ENCODE measurements around the gene ZNF777.
A peak's percentile ranks its signal among the peaks of the same experiment; 100 is the strongest.
"Not testable (repeated sequence)": the region's sequence is repeated elsewhere in the genome, so short reads cannot be mapped to it uniquely, and the experiment has no call there.

The ZNF777 gene

DNA sequence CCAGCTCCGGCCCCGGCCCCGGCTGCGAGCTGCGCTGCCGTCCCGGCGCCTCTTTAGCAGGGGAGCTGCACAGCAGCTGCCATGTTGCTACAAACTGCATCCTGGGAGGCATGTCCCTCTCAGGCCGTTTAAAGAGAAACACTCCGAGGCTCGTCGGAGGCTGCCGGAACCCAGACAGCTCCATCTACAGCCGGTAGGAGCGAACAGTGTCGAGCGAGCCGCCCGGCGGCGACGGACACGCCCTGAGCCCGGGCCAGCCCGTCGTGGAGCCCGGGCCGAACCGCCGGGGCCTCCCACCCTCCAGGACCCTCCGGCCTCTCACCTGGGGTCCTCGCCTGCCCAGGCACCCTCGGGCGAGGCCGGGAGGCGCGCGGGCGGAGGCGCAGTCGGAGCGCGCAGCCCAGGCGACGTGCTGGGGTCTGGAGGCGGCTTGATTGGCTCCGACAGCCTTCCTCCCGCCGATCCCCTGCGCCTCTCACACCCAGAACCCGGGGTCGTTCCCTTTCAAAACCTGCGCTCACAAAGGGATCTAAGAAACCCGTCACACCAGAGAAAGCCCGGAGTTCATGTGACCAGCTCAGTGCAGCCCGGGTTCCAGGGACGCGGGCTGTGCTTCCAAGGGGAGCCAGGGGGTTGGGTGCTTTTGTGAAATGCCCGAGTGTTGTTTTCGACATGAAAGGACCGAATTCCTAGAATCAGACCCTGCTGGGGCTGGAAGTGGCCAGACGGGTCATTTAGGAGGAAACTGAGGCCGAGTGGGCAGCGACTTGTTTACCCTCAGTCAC is at the start of gene ZNF777:
Gene ZNF777, minus strand, starts transcription at position 570 of the 785 bp plus-strand sequence. CDS start 5,040 bp downstream, outside the sequence.
- peak; percentile 77 for DNase-seq

DNA sequence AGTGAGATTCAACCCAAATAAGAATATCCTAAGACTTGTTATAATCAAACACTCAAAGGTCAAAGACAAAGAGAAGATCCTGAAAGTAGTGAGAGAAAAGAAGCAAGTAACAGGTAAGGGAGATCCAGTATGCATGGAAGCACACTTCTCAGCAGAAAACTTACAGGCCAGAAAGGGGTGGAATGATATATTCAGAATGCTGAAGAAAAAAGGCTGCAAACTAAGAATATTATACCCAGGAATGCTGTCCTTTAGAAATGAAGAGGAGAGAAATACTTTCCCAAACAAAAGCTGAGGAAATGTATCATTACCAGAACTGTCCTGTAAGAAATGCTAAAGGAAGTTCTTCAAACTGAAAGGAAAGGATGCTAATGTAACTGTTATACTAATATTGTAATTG is 49.4 kb upstream of the ZNF777 start:
- no peak for DNase-seq

DNA sequence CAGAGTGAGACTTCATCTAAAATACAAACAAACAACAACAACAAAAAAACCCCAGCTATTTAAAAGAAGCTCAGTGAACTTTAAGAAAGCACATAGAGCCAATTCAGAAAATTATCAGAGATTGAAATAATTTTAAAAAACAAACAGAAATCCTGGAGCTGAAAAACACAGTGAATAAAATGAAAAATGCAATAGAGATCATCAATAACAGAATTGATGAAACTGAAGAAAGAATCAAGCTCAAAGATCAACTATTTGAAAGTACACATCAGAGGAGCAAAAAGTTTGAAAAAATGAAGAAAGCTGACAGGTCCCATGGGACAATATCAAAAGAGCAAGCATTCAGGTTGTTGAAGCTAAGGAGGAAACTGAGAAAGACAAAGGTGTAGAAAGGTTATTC is 48.9 kb upstream of the ZNF777 start:
- DNase-seq: no peak

DNA sequence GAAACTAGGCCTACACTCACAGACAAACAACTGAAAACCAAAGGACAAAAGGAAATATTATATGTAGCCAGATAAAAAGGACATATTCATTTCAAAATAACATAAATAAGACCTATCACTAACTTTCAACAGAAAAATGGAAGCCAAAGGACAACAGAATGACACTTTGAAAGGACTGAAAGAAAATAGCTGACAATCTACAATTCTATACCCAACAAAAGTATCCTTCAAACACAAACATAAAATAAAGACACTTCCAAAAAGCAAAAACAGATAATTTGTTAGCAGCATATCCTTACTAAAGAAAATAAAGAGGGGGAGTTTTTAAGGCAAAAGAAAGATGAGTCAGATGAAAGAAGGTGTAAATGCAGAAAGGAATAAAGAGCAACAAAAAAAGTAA is 44.7 kb upstream of the ZNF777 start:
- no peak for DNase-seq

DNA sequence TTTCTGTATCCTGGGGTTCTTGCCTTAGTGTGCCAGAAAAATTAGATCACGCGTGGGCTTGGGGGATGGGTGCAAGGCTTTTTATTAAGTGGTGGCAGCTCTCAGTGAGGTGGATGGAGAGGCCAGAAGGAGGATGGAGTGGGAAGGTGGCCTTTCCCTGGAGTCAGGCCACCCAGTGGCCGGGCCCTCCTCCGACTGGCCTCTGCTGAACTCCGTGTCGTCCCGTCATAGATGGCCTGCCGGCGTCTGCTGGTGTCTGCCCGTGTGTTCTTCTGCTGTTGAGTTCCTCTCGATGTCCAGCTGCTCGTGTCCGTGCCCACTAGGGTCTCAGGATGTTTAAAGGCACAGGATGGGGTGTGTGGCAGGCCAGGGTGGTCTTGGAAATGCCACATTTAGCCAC is 40.8 kb upstream of the ZNF777 start:
- no peak for DNase-seq

DNA sequence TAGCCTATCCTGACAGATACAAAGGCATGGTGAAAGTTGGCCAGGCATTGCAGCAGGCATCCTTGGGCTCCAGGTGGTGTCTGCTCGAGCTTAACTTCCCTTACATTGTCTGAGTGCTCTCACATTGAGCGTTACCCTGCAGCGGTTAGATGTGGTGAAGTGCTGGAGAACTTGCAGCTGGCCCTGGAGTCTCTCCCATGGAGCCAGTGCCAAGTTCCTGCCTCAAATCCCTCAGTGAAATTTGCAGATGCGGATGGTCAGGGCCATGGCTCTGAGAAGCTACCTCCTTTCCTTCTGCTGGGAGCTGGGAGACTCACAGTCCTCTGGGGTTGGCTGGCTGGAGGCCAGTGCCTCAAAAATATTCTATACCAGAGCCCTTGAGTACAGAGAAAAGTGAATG is 40.0 kb upstream of the ZNF777 start:
- no peak for DNase-seq

DNA sequence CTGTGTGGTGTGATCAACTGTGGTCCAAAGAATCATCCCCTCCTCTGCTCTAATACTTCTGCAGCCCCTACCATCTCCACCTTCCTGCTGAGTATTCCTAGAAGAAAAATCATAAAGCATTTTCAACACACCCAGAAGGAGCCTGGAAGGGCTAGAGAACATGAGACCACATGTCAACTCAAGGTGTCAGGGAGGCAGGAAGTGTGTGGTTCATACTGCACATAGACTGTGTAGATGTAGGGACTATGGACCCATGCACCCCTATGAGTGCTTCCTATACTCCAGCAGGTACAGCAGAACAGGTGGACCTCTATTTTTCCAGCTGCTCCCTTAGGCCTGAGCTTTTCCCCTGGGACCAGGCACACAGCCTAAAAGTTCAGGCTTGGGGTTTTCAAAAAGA is 39.3 kb upstream of the ZNF777 start:
- no peak for DNase-seq

DNA sequence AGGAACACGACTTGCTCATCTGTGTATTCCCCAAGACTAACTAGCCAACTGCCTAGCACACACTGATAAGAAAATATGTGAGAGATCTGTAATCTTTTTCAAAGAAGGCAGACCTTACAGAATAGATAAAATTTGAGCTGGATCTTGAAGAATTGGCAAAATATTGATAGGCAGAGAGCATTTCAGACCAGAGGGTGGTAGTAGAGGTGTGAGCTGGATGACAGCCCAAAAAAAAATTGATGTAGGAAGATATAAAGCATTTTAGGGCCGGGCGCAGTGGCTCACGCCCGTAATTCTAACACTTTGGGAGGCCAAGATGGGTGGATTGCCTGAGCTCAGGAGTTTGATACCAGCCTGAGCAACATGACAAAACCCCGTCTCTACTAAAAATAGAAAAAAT is 37.9 kb upstream of the ZNF777 start:
- DNase-seq: no peak

DNA sequence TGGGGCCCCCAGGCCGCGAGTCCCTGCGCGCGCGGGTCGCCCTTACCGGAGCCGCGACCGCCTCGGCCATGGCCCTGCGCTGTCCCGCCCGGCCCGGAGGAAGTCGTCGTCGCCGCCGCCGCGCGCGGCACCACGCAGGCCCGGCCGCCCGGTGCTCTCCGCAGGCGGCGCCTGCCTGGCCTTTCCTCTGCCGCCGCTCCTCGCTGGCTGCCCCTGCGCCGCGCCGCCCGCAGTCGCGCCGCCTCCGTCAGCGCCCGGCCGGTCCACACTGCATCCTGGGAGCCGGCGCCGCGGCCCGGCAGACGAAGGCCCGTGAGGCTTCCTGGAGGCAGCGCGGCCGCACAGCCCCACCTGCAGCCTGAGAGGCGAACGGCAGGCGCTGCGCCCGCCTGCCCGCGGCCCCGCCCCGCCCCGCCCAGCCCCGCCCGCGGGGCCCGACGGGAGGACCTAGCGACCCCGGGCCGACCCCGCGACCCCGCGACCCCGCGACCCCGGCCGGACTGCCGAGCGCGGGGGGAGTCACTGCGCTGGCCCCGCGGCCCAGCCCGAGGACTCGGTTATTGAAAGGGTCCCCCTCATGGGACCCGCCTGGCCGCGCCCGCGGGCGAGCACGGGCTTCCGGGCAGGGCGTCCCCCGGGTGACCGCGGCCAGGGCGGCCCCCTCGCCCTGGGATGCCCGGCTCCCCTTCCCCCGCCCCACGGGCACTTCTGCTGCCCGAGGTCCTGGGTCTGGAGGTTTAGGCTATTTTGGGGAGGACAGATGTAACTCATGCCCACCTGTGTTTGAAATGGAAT is 36.8 kb upstream of the ZNF777 start, which contains the start of gene ZNF746:
Gene ZNF746, minus strand, starts transcription at position 343 of the 795 bp plus-strand sequence. Its CDS starts 273 bp downstream, at position 70.
- peak; percentile 78 for DNase-seq

DNA sequence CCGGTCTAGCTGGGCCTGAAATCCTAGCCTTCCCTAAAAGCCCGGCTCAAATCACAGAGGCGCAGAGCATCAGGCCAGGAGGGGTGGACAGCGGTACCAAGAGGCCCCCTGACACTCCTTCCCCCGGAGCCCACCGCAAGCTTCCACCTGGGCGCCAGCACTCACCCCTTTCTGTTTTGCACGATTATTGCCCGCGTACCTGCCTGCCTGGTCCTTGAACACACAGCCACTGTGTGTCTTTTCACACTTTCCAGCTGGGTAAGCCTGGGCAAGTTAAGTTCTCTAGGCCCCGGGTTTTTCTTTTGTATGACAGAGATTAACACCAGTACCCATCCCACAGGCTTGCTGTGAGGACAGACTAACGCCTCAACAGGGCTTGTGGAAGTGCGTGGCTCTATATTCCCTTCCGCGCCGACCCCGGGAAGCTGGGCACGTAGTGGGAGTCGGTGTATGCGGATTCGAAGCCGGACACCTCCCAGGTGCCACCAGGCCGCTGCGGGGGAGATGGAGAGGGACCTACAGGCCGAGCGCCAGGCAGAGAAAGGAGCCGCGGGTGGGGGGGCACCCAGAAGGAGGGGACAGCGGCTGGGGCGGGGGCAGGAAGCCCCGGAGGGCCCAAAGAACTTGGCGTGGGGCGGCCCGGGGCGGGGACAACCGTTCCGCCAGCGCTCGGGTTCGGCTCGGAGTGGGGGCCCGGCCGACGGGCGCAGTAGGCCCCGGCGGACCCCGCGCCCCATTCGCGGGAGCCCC is 36.0 kb upstream of the ZNF777 start:
- peak; percentile 68 for DNase-seq

DNA sequence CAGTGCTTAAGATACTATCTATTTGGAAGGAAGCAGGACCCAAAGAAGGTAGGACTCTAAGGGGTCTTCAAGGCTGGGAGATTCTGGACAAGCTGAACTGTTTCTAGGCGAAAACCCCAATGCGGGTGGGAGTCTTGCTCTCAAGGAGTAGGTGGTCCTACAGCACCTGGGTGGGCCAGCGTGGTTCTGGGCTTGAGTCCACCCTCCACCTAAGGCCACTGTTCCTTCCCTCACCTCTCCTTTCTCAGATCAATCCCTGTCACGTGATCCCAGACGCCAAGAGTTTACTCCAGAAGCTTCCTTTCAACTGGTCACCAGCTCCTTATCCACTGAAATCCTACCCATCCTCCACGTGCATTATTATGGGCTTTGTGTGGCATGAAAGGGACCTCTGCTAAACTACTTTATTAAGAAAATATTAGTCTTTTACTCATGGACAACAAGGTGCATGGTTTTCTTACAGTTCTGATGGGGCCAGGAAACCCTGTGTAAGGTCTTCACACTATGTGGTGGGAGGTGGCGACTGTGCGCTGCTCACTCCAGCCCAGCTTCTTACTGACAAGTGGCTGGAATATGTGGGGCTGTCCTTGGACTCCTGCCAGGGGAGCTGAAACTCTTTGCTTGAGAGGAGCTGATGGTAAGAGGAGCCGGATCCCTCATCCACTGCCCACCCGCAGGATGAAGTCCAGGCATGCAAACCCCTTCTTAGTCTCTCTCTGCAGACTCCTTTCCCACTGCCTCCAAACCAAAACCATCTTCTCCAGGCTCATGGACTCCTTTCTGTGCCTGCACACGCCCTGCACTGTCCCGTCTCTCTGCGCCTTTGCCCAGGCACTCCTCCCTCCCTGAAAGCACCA is 35.2 kb upstream of the ZNF777 start:
- no peak for DNase-seq

DNA sequence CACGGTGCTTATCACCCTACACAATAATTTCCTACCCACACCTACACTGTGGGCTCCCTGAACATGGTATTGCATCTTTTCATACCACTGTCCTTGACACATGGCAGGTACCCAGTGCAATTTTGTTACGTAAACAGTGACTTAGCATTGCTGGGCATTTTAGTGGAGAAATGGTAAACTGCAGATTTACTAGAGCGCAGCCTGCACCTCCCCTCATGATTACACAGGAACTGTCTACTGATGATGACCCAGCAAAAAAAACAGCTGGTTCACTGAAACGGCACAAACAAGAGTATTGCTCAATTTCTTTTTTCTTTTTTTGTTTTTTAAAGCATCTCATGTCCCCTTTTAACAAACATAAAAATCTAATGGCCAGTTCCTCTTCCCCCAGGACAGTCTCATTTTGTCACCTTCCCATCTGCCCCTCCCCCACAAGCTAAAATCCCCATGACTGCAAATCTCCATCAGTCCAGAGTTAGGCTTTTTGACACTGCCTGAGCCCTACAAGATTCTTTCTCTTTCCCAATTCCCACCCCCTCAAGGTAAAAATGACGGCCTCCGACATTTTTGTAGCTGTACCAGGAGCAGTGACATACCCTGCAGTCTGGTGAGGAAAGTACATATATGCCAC is 34.0 kb upstream of the ZNF777 start:
- DNase-seq: no peak

DNA sequence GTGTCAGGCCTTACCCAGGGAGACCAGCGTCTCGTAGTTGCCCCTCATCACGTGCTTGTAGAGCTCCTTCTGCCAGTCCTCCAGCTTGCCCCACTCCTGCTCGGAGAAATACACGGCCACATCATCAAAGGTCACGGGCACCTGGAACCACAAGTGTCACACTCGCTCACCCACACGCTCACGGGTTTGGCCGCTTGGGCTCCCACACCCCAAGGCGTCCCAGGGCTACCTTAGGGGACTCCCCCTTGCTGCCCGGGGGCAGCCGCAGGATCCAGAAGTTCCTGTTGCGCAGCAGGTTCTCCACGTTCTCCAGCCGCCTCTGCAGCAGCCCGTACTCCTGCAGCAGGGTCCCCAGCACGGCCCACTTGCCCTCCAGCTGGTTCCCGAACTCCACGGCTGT is 33.1 kb upstream of the ZNF777 start:
- not testable (repeated sequence) for DNase-seq

DNA sequence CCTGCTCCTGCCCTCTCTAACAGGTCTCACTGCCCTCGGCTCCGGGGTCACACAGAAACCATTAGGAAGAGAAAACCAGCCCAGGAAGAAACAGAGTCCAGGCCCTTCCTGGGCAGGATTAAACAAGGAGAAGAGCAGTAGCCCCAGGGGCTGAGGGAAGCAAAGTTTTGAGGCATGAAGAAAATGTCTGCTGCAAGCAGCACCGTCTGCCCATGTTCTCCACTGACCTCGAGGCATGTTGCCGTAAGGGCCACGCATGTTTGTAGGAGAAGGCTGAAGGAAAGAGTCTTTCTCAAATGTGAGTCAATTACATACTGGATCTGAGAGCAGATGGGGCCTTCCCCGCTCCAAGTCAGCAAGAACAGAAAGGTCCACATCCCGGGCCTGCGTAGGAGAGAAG is 32.5 kb upstream of the ZNF777 start:
- DNase-seq: no peak

DNA sequence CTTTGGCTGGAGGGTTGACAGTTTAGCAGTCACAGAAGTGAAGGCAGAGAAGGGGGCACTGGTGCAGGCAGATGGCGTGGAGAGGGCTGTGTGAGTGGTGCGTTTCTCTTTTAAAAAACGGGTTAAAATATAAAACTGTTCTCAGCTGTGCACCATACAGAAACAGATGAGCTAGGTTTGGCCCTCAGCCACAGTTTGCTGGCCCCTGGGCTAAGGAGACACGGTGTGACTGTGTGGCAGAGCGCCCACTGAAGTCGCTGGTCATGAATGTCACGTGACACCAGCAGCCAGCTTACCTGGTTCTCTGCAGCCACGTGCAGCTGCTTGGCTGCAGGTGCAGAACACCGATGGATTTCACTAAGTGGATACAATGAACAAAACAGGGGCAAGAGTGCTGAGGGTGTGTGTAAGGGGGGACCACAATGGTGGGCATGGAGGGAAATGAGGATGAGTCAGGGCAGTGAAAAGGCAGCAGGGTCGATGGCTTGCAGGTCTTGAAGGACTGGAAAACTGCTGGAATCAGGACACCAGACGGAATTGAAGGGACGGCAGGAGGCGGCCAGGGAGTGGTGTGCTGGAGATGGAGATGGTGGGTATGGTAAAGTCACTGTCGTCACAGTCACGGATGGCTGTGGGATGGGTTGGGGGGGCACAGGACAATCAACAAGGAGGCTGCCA is 29.4 kb upstream of the ZNF777 start:
- no peak for DNase-seq

DNA sequence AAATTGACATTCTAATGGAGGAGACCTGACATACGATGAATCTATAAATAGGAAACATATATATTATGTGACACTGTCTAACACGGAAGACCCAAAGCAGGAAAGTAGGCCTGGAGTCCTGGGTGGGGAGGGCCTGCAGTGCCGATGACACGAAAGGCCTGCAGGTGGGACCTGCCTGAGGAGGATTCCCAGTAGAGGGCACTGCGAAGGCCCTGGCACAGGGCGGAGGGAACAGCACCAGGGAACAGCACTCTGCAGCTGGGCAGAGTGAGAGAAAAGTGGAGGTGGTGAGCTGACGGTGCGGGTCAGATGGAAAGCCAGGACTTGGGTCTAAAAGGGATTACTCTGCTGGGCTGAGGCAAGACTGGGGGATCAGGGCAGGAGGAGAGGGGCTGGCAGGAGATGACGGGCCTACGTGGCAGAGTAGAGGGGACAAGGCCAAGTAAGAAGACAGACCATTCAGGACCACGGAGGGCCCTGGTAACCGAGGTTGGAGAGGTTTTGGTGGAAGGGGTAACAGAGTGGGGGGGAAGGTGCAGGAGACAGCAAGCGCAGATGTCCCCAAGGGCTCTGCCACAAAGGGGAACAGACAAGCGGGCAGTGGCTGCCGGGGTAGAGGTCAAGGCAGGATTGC is 28.6 kb upstream of the ZNF777 start:
- no peak for DNase-seq

DNA sequence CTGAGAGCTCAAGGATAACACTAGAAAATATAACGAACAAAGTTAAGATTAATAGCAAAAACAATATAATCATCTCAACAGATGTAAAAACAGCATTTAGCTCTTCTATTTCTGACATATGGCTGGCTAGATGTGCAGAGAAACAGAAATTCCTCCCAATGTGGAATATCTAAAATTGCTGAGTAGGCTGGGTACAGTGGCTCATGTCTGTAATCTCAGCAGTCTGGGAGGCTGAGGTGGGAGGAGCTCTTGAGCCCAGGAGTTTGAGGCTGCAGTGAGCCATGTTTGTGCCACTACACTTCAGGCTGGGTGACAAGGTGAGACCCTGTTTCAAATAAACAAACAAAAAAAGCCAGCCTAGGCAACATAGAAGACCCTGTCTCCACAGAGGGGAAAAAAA is 18.7 kb upstream of the ZNF777 start:
- no peak for DNase-seq

DNA sequence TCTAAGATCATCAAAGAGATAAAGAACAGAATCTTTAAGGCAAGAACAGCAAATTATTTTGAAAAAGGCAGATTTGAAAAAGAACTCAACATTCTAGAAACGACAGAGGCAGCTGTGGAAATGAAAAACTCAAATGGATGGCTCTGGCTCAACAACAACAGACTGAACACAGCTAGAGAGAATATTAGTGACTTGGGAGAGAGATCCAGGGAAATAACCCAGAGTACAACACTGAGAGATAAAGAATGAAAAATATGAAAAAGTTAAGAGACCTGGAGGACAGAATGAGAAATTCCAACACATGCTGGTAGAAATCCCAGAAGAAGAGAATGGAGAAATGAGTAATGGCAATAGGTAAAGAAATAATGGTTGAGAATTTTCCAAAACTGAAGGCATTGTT is 17.9 kb upstream of the ZNF777 start:
- no peak for DNase-seq

DNA sequence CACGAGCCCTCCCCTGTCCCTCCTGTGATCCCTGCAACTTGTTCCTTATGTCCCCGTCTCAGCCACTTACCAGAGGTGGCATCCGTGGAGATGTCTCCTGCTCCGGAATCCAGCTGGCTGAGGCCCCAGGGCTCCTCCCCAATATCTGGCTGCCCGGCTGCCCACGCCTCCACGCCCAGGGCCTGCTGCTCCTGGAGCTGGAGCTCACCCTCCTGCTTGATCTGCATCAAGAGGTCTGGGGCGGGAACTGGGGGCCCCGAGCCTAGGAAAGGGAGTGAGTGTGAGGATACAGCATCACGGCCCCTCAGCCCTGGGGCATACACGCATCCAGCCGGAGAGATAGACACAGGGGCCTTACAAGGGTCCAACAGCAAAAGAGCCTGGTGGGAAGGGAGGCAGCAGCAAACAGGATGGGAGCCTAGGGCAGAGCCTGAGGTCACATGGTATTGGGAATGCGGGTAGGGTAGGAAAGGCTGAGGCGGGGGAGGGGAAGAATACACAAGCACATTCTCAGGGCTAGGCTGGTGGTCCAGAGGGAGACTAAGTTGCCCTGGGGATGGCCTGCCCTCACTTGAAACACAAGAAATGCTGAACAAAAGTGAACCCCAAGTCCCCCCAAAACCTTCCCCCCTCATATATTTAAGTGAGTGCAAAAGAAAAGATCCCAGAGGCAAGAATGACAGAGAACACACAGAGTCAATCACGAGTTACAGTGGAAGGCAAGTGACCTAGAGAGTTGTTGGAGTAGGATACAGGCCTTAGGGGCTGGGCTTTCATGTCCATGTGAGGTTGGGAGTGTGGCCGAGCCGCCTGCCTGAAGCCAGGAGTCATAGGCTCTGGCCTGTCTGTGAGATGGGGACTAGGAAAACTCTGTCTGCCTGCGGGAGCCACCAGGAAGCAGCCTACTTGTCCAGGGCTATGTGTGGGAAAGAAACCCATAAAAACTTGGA is 16.9 kb upstream of the ZNF777 start:
- DNase-seq: no peak

DNA sequence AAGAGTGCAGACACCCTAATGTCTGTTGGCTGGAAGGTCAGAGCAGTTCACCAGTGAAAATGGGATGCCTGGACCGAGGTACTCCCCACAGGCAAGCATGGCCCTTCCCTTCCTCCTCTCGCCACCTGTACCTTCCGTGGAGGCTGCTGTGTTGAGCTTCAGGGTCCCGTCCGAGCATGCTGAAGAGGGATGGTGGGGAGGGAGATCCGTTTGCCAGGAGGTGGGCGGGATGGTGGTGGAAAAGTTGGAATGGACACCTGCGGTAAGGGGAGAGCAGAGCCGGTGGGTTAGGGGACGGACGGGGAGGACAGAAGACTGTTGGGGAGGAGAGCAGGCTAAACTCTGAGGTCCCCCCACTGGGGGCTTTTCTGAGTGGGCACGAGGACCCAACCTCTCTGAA is 15.9 kb upstream of the ZNF777 start:
- DNase-seq: no peak
